GM12874 (cell line): ENCODE results near the gene SPRY1.

Source experiments
- TF ChIP-seq, protein P1 (sequence below): IDR thresholded peaks from 2 replicates; pipeline ENCODE4 v1.5.1; 2011; ENCODE audit warnings: low read depth, mild to moderate bottlenecking, control low read depth, low read length, moderate library complexity; ENCODE audit not compliant: insufficient read depth

Gene SPRY1

DNA sequence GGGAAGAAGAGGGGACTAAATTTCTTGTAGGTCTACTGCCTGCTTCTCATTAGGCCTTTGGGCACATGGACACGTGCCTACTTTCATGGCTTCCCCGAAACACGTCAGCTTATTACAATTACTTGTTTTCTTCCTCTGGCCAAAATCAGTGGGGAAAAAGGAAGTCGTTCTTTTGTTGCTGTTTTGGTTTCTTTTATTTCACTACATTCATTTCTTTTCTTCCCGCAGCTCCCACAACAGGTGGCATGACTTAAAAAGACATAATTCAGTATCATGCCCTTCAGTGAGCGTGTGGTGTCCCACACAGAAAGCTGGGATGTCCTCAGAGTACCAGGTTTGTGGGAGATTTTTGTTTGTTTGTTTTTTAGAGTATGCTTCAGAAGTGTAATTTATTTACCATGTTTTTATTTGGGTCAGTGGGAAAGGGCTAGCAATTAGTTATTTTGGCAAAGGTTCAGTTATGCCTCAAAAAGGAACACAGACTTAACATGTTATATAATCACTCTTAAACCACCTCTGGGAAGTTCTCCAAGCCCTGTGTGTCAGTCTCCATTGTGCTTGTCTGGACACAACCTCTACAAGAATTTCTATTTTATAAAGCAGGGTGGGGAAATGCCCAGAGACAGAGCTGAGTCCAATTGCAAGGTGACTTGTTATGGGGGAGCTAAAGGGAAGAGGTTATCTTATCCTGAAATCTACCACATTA lies 44.2 kb upstream of the SPRY1 start:
- TF ChIP-seq, protein P1, sequence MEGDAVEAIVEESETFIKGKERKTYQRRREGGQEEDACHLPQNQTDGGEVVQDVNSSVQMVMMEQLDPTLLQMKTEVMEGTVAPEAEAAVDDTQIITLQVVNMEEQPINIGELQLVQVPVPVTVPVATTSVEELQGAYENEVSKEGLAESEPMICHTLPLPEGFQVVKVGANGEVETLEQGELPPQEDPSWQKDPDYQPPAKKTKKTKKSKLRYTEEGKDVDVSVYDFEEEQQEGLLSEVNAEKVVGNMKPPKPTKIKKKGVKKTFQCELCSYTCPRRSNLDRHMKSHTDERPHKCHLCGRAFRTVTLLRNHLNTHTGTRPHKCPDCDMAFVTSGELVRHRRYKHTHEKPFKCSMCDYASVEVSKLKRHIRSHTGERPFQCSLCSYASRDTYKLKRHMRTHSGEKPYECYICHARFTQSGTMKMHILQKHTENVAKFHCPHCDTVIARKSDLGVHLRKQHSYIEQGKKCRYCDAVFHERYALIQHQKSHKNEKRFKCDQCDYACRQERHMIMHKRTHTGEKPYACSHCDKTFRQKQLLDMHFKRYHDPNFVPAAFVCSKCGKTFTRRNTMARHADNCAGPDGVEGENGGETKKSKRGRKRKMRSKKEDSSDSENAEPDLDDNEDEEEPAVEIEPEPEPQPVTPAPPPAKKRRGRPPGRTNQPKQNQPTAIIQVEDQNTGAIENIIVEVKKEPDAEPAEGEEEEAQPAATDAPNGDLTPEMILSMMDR = no peak

DNA sequence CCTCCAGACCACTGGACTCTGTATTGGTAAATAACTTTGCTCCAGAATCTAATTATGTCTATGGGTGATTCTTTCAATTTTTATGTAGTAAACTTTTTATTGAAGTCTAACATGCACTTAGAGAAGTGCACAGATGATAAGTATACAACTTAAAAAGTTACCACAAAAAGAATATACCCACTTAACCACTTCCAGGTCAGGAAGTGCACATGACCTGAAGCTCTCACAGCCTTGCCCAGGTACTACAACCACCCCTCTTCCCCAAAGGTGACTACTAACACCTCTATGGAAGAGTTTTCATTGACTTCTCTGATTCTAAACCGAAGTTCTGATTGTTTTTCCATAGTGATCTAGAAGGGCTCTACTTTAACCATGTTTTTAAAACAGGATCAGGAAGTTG lies 43.6 kb upstream of the SPRY1 start:
- TF ChIP-seq, protein P1 = no peak

DNA sequence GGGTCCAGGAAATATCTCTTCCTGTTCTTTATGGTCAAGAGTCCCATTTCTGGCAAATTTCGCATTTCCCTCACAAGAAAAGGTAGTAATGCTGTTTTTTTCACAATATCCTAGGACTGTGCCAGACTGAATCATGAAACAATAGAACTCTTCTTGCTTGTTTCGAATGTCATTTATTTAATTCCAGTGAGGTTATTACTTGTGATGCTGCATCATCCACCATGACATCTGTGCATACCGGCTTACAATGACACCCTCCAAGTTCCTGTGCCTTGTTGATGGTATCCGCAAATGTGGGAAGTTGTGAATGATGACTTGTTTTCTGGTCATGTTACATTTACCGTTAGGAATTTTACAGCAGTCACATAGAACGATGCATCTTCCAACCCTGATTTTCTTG lies 42.9 kb upstream of the SPRY1 start:
- TF ChIP-seq, protein P1 = no peak

DNA sequence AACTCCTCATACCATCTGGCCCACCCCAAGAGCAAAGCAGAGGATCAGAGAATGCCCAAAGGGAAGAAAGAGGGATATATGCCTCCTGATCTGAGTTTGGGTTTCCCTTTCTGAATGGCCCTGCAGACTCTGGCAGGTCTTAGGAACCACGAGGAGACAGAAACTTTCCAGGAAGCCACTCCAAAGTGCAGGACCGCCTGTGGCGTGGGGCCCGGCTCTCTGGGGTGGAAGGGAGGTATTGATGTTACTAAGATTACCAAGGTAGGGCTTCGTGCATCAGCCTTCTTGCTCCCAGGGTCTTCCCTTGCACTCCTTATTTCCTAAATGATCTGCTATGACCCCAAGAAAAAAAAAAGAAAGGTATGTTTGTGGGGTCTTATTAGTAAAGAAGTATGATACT lies 41.9 kb upstream of the SPRY1 start:
- TF ChIP-seq, protein P1 = no peak

DNA sequence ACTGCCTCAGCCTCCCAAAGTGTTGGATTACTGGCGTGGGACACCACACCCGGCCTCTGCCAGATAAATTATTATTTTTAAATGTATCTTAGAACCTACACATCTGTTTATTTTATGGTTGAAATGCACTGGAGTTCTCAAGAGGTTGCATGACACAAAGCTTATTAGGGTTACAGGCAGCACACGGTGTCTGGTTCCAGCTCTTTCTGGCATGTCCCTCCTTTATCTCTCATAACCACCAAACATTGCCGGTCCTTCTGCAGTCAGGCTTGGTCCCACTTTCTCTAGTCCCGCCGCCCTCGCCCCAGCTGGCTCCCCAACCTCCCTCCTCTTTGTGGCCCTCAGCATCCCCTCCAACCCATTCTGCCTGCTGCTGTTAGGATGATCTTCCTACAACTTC lies 39.7 kb upstream of the SPRY1 start:
- TF ChIP-seq, protein P1 = no peak

DNA sequence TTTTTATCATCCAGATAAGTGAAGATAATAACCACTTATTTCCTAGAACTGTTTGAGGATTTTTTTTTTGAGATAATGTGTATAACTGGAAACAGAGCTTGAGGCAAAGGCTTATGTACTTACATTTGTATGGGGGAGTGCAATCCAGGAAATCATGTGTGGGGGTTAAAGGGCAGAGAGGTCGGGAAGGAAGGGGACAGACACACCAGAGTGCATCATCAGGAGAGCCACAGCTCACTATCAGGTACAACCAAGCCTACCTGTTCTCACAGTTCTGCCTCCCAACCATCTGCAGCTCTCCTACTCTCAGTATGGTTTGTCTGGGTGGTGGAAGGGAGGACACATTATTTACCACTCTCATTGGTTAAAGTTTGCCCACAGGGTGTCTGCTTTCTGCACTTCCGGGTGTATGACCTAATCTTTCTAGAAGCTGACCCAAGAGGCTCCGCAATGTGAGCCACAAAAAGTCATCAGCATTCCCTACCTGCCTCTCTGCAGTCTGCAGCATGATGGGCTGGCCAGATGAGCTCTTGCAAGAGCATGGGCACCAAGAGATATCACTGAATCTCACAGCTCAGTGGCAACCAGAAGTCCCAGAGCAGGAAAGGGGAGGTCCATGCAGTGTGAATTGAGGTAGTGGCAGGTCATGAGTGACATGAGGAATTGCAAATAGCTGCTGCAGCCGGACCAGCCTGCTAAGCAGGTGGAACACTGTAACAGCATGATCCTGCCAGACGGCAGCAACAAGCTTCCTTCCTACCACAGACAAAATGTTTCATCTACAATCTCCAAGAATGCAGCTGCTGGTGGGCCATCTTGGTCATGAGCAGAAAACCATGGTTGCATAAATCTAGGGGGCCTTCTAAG lies 36.9 kb upstream of the SPRY1 start:
- TF ChIP-seq, protein P1 = no peak

DNA sequence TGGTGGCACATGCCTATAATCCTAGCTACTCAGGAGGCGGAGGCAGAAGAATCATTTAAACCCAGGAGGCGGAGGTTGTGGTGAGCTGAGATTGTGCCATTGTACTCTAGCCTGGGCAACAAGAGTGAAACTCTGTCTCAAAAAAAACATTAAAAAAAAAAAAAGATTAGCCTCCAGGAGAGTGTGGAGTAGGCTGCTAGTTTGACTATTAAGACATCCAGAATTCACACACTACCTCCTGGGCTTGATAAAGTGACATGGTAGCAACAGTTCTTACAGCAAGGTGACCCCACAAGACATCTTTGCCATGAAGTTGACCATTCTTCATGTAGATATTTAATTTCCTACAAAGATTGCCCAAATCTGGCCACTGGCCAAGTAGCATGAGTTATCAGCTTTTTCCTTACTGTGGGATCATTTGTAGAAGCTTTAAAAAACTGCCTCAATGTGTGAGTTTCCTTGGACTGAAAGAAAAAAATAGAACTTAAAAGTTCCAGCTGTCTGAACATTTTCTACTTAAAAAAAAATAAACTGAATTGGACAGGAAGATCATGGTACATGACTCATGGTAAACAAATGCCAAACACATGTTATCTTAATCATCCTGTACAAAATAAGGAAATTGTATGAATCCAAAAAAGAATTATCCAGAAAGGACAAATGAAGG lies 35.3 kb upstream of the SPRY1 start:
- TF ChIP-seq, protein P1 = no peak
